Vagina (tissue), 2 donors: ENCODE results near the gene SMG7. TPM values are rescaled to one million over a fixed set of nuclear protein-coding genes. Genes with fewer than 3 reads are reported as not detected.
A peak's percentile ranks its signal among the peaks of the same experiment; 100 is the strongest.

ENCODE experiments used
- DNase-seq, 2 donors: peaks; one replicate each; pipeline ENCODE4 v3.0.0-alpha.2; 2017; ENCODE audit errors: extremely low spot score in 2 of 2
- H3K27ac ChIP-seq: fragments of 200-600 bp; sonication (generic); one replicate; pipeline ENCODE4 v1.5.1; 2019
- H3K27me3 ChIP-seq: fragments of 200-600 bp; sonication (generic); one replicate; pipeline ENCODE4 v1.5.1; 2019
- H3K36me3 ChIP-seq, 2 donors: fragments of 200-600 bp; sonication (generic); one replicate each; pipeline ENCODE4 v1.5.1; 2017 to 2019
- H3K4me1 ChIP-seq: fragments of 200-600 bp; sonication (generic); one replicate; pipeline ENCODE4 v1.5.1; 2019
- H3K4me3 ChIP-seq, 2 donors: fragments of 200-600 bp; sonication (generic); 1 replicate in 1 of 2; 2 replicates in 1 of 2; pipeline ENCODE4 v1.5.1; 2016 to 2019
- H3K9me3 ChIP-seq: fragments of 200-600 bp; sonication (generic); one replicate; pipeline ENCODE4 v1.5.1; 2019
- CTCF ChIP-seq, 3 experiments: fragments of 450-650 bp in 2 of 3; fragments of 200-600 bp in 1 of 3; sonication (generic) in 1 of 3; IDR thresholded peaks; one replicate each; pipeline ENCODE4 v1.5.1; 2017 to 2019; ENCODE audit warnings: antibody characterized with exemption in 3 of 3, mild to moderate bottlenecking in 2 of 3, moderate library complexity in 2 of 3
- POLR2A ChIP-seq, 2 donors: fragments of 450-650 bp; IDR thresholded peaks; one replicate each; pipeline ENCODE4 v1.6.1; 2017; ENCODE audit warnings: antibody characterized with exemption in 2 of 2, mild to moderate bottlenecking in 2 of 2, moderate library complexity in 2 of 2
- POLR2AphosphoS5 ChIP-seq, 2 donors: sonication (generic); formaldehyde crosslinking; IDR thresholded peaks; one replicate each; pipeline ENCODE4 v1.9.0; 2017; ENCODE audit warnings: antibody characterized with exemption in 2 of 2, mild to moderate bottlenecking in 2 of 2, low read depth in 1 of 2; ENCODE audit not compliant: insufficient read depth in 1 of 2
- intact Hi-C: fragments of 100-400 bp; cut with DNase I; formaldehyde crosslinking; loops from one replicate; pipeline ENCODE4 v1.15.1; 2023
- total RNA-seq: library from RNA; depleted of rRNA; stranded (reverse); fragments of >200 nt; gene quantifications from one replicate; pipeline ENCODE4 v1.2.3, GENCODE V29; 2016

The SMG7 gene
- total RNA-seq, 1 donor from 2014 or later, result 48.9 TPM

- Histone ChIP-seq H3K36me3 (no peaks in the 10 kb centered on the region), H3K27me3 (no peaks in the 10 kb centered on the region), H3K4me1 (no peaks in the 10 kb centered on the region), H3K27ac (no peak overlapping the region), H3K4me3 (no peak overlapping the region), H3K9me3 (no peaks in the 10 kb centered on the region)
- TF ChIP-seq POLR2AphosphoS5 (IDR thresholded peaks at IDR 0.05; ENCODE audit: insufficient read depth in 1 of 2, low read depth in 1 of 2), result no peak
- no peak for TF ChIP-seq CTCF (IDR thresholded peaks at IDR 0.05)
- TF ChIP-seq POLR2A (IDR thresholded peaks at IDR 0.05), result no peak
- intact Hi-C loops, result no loop called here
- DNase-seq, result no peak
Observed at GRCh38 chr1:183456826-183457225, 15.5 kb upstream of the SMG7 start.

GRCh38 chr1:183457449-183457848 is 14.8 kb upstream of the SMG7 start:
- H3K9me3 ChIP-seq, result no peaks in the 10 kb centered on the region
- no peaks in the 10 kb centered on the region for H3K36me3 ChIP-seq
- no peak overlapping the region for H3K27ac ChIP-seq
- intact Hi-C loops, result no loop called here
- no peak for DNase-seq
- H3K4me3 ChIP-seq, result no peak overlapping the region
- TF ChIP-seq POLR2AphosphoS5 (IDR thresholded peaks at IDR 0.05; ENCODE audit: insufficient read depth in 1 of 2, low read depth in 1 of 2) (no peak), CTCF (IDR thresholded peaks at IDR 0.05) (no peak), POLR2A (IDR thresholded peaks at IDR 0.05) (no peak)
- no peaks in the 10 kb centered on the region for H3K4me1 ChIP-seq
- no peaks in the 10 kb centered on the region for H3K27me3 ChIP-seq

- Histone ChIP-seq H3K9me3 (no peaks in the 10 kb centered on the region), H3K27ac (no peak overlapping the region), H3K27me3 (no peaks in the 10 kb centered on the region), H3K36me3 (no peaks in the 10 kb centered on the region), H3K4me3 (no peak overlapping the region), H3K4me1 (no peaks in the 10 kb centered on the region)
- intact Hi-C loops, result no loop called here
- no peak for TF ChIP-seq POLR2AphosphoS5 (IDR thresholded peaks at IDR 0.05; ENCODE audit: insufficient read depth in 1 of 2, low read depth in 1 of 2)
- TF ChIP-seq POLR2A (IDR thresholded peaks at IDR 0.05), result no peak
- no peak for TF ChIP-seq CTCF (IDR thresholded peaks at IDR 0.05)
- no peak for DNase-seq
Observed at GRCh38 chr1:183460596-183460995, 11.7 kb upstream of the SMG7 start.

GRCh38 chr1:183461350-183461749 is 10.9 kb upstream of the SMG7 start:
- no peak for DNase-seq
- Histone ChIP-seq H3K27me3 (no peaks in the 10 kb centered on the region), H3K4me3 (no peak overlapping the region), H3K36me3 (no peaks in the 10 kb centered on the region), H3K27ac (no peak overlapping the region), H3K9me3 (no peaks in the 10 kb centered on the region), H3K4me1 (no peaks in the 10 kb centered on the region)
- TF ChIP-seq POLR2AphosphoS5 (IDR thresholded peaks at IDR 0.05; ENCODE audit: insufficient read depth in 1 of 2, low read depth in 1 of 2), result peak in 1 of 2 donors; percentile 59
- no peak for TF ChIP-seq POLR2A (IDR thresholded peaks at IDR 0.05)
- TF ChIP-seq CTCF (IDR thresholded peaks at IDR 0.05), result no peak
- intact Hi-C loops, result no loop called here

- H3K4me1 ChIP-seq, result no peaks in the 10 kb centered on the region
- no peaks in the 10 kb centered on the region for H3K36me3 ChIP-seq
- H3K27ac ChIP-seq, result no peak overlapping the region
- no peak overlapping the region for H3K4me3 ChIP-seq
- TF ChIP-seq POLR2A (IDR thresholded peaks at IDR 0.05) (no peak), CTCF (IDR thresholded peaks at IDR 0.05) (no peak), POLR2AphosphoS5 (IDR thresholded peaks at IDR 0.05; ENCODE audit: insufficient read depth in 1 of 2, low read depth in 1 of 2) (no peak)
- no peak for DNase-seq
- H3K27me3 ChIP-seq, result no peaks in the 10 kb centered on the region
- intact Hi-C loops, result no loop called here
- H3K9me3 ChIP-seq, result no peaks in the 10 kb centered on the region
Observed at GRCh38 chr1:183463566-183463965, 8.7 kb upstream of the SMG7 start.
